ENCODE data around the gene TEX10.
A peak's percentile ranks its signal among the peaks of the same experiment; 100 is the strongest.
"Not testable (repeated sequence)": the region's sequence is repeated elsewhere in the genome, so short reads cannot be mapped to it uniquely, and the experiment has no call there.

The TEX10 gene

DNA sequence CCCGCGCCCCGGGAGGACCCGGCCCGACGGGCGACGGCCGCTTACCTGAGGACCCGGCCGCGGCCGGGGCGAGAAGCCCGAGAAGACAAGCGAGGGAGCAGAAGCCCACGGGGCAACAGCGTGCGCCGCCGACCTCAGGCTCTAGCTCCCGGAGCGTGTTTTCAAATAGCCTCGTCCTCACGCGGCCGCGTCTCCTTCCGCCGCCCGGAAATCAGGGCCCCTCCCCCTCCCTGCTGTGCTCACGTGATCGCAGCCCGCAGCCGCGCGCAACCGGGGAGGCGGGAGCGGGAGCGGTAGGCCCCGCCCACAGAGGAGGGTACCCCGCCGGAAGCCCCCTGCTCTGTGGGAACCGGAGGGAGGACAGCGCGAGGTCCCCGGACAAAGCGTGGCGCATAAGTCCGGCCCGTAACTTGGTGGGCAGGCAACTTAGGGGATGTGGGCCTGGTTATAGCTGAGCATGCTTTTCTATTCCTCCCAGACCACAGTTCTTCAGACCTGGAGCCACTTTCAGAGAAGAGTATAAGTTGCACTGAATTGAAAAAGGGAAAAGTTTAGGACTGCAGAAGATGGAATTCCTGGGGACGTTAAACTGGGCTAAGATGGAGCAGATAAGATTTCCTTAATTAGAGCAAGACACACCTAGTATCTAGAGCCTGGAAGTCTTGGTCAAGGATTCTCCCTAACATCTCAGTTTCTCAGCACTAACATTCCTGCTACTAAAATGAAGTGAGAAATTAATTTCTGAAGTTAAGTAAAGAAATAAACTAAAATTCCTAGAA is at the start of gene TEX10:
Gene TEX10 (minus strand): TSS at position 216 of the 779 bp plus-strand sequence. CDS start 3,579 bp downstream, outside the sequence.
- peak; percentile 88 for DNase-seq

DNA sequence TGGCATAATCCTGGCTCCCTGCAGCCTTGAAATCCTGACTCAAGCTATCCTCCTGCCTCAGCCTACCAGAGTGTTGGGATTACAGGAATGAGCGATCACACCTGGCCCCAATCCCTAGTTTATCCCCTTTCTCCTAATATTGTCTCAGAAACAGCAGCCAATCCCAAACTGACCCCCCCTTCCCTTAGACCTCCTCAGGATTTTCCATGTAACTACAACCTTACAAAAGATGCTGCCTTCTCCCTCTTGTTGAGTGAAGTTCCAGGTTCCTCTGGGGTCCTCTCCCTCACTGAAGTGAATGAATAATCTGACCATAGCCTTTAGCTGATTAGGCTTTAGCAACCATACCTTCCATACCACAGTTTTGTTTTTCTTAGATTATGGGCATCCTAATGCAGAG is 48.3 kb upstream of the TEX10 start:
- no peak for DNase-seq

DNA sequence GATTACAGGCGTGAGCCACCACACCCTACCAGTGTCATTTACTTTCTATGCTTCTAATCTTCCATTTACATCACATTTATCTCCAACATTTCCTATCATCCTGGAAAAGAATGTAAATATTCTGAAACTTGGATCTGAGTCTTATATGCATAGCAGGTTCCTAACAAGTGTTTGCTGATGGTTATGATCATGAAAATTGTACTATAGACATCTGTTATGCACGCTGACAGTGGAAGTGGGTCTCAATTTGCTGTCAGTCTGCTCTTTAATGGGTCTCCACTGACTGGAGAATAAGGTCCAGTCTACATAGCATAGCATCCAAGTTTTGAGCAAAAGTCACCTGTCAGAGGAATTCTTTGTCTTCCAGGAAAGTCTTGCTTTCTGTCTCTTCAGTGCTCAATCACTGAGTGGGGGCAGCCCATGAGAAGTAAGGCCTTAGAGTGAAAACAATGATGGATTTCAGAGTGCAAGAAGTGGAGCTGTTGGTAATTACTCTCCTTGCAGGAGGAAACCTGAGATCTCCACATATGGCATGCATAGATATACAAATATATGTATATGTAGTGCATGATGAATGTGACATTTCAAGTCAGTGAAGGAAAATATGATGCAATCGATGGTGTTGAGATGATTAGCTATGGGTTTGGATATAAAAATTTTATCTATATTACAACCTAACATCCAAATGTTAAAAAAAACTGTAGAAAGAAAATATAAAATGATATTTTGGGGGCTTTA is 45.0 kb upstream of the TEX10 start:
- no peak for DNase-seq

DNA sequence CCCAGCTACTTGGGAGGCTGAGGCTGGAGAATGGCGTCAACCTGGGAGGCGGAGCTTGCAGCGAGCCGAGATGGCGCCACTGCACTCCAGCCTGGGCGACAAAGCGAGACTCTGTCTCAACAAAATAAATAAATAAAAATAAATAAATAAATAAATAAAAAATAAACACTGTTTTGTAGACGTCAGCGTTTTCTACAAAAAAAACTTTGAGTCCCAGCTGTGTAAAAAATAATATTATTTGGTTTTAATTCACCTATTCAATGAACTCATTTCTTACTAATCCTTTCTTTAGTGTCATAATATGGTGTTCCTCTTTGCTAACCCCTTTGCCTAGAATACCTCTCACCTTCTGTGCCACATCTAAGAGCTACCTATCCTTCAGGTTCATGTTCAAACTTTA is 44.0 kb upstream of the TEX10 start:
- DNase-seq, result no peak

DNA sequence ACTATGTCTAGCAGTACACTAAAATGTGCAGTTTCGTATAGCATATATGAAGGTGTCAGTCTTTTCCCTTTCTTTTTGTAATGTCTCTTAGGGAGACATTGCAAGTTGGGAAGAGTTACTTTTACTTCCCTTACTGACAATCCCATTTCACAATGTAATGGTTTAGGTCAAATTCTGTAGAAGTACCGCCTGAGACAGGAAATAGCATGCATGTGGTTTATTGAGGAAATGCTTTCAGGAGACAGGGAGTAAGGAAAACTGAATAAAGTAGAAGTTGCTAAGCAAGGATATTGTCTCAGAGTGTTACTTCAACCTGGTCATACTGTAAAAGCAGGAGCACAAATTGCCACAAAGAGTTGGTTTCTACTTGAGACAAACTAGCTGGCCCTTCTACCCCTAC is 42.1 kb upstream of the TEX10 start:
- DNase-seq, result no peak

DNA sequence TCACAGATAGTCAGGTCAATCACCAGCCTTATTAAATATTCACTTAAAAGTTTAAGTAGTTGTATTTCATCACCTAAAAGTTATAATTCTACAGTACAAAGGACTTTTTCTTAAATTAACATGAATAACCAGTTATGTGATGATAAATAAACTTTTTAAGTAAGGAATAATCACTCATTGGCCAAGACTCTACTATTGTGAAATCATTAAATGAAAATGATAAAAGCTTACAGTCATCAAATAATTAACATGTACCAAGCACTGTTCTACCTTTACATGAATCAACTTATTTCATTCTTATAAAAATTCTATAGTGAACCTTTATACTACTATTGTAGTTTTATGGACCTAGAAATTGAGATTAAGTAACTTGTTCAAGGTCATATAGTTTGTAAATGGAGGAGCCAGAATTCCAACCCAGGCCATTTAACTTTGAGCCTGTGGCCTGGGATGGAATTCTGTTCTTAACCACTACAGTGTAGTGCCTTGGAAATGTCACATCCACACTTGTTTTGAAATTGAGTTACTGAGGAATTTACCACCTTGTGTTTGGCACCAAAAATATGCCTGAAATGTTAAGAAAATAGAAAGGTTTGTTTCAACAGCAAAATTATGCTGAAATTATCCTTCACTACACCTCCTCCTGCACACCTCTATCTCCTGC is 41.4 kb upstream of the TEX10 start:
- no peak for DNase-seq

DNA sequence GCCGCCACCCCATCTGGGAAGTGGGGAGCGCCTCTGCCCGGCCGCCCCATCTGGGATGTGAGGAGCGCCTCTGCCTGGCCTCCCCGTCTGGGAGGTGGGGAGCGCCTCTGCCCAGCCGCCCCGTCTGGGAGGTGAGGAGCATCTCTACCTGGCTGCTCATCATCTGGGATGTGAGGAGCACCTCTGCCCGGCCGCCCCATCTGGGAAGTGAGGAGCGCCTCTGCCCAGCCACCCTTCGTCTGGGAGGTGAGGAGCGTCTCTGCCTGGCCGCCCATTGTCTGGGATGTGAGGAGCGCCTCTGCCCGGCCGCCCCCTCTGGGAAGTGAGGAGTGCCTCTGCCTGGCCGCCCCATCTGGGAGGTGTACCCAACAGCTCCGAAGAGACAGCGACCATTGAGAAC is 40.2 kb upstream of the TEX10 start:
- DNase-seq, result not testable (repeated sequence)

DNA sequence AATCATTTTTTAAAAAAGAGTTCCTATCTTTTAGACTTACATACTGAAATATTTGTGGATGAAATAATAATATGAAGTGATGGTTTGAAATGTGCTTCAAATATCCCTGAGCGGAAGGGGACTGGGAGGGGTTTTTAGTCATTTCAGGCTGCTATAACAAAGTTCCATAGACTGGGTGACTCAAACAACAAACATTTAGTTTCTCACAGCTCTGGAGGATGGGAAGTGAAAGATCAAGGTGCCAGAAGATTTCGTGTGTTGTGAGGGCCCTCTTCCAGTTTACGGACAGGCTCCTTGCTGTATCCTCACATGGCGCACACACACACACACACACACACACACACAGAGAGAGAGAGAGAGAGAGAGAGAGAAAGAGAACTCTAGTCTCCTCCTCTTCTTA is 27.1 kb upstream of the TEX10 start:
- DNase-seq, result no peak

DNA sequence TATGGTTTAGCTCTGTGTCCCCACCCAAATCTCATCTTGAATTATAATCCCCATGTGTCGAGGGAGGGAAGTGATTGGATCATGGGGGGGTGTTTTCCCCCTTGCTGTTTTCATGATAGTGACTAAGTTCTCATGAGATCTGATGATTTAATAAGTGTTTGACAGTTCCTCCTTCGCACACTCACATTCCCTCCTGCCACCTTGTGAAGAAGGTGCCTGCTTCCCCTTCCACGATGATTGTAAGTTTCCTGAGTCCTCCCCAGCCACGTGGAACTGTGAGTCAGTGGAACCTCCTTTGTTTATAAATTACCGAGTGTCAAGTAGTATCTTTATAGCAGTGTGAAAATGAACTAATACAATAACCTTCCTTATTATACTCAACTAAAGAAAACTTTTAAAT is 24.3 kb upstream of the TEX10 start:
- DNase-seq, result no peak

DNA sequence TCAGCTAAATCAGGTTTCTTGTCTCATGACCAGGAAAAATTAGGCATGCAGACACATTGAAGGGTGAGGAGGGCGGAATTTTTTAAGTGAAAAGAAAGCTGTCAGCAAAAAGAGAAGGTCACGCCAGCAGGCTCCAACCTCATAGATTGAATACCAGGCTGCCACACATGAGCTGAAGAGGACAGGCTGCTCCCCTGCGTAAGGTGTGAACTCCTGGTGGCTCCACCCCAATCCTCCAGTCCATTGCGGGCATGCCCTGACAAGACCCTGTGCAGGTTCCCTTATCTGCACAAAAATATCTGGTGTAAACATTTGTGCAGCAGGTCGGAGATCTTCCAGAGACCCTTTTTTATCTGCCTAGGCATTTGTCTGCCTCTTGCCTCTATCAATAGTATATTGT is 22.9 kb upstream of the TEX10 start:
- DNase-seq, result no peak

DNA sequence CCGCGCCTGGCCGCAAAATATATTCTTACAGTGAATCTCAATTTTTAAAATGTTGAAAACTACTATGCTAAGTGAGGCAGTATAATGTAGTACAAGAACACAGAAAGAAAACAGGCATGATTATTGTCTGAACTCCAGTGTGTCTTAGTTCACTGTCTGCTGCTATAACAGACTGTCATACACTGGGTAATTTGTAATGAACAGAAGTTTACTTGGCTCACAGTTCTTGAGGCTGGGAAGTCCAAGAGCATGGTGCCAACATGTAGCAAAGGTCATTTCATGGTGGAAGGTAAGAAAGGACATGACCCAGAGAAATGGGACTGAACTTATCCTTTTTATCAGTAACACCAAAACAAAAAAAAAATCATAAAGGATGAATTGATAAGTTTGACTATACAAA is 19.9 kb upstream of the TEX10 start:
- DNase-seq, result no peak

DNA sequence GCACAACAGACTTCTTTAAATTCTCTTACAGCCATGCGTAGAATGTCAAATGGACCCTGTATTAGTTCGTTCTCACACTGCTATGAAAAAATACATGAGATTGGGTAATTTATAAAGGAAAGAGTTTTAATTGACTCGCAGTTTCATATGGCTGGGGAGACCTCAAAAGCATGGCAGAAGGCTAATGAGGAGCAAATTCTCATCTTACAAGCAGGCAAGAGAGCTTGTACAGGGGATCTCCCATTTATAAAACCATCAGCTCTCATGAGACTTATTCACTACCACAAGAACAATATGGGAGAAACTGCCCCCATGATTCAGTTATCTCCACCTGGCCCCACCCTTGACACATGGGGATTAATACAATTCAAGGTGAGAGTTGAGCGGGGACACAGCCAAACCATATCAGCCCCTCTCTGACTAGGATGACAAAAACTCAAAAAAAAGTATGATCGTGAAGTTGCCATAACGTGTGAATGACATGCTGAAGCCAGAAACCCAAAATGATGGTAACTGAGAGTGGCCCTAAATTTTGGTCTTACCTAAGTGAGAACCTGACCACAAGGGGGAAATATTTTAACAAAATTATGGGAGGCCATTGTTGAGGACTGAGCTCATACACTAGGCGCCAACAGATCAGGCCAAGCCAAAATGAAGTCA is 17.5 kb upstream of the TEX10 start:
- DNase-seq, result no peak

DNA sequence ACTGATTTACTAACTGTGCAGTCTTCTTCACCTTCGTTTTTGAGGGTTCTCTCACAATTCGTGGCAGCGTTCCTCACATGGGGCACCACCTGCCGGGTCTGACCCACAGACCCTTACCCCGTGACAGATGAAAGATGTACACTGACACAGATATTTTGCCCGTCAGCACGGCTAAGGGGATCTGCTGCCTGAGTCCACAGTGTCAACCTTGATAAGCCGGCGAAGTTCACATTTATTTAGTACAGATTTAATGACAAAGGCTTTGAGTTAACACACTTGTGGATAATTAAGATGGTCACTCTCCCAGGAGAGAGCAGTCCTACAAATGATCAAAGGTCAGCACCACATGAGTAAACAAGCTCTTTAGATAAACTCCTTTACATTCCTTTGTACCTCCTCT is 15.9 kb upstream of the TEX10 start:
- no peak for DNase-seq

DNA sequence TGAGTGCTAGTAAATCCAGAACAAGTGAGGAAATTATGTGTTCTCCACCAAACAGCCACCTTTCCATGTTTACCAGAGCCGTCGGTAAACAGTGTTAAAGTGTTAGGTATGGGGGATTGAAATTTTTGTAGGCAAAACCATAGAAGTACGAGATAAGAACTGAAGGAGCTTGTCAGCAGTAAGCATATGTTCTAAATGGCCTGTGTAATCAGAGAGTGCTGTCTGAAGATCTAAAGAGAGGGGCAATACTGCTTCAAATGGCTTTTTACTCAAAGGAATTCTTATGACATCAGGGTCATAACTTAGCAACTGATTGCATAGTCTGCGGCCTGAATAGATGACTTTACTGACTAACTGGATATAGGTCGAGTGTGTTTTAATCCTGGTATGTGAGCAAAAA is 13.4 kb upstream of the TEX10 start:
- DNase-seq, result no peak

DNA sequence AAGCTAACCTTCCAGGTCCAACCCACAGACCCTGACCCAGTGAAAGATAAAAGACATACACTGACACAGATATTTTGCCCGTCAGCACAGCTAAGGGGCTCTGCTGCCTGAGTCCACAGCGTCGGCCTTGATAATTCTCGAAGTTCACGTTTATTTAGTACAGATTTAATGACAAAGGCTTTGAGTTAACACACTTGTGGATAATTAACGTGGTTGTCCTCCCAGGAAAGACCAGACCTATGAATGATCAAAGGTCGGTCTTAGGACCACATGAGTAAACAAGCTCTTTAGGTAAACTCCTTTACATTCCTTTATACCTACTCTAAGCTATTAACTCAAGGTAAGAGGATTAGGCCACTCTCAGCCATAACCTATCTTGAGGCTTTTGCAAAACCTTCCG is 11.3 kb upstream of the TEX10 start:
- DNase-seq, result no peak

DNA sequence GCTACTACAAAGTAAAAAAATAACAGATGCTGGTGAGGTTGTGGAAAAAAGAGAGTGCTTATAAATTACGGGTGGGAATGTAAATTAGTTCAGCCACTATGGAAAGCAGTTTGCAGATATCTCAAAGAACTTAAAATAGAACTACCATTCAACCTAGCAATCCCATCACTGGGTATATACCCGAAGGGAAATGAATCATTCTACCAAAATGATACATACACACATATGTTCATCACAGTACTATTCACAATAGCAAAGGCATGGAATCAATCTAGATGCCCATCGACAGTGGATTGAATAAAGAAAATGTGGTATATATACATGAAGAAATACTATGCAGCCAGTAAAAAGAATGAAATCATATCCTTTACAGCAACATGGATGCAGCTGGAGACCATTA is 6.3 kb upstream of the TEX10 start:
- no peak for DNase-seq

DNA sequence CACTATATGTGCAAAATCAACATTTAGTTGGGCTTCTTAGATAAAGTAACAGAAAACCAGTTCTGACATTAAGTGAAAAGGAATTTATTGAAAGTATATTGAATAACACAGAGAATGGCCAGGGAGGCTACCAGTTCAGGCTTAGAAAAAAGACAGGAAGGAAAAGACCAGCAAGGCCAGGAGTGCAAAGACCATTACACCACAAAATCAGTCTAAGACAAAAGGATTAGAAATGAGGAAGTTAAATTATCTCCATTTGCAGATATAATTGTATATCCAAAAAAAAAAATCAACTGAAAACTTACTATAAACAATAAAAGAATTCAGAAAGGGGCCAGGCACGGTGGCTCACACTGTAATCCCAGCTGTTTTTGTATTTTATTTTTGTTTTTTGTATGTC is 4.8 kb upstream of the TEX10 start:
- no peak for DNase-seq

DNA sequence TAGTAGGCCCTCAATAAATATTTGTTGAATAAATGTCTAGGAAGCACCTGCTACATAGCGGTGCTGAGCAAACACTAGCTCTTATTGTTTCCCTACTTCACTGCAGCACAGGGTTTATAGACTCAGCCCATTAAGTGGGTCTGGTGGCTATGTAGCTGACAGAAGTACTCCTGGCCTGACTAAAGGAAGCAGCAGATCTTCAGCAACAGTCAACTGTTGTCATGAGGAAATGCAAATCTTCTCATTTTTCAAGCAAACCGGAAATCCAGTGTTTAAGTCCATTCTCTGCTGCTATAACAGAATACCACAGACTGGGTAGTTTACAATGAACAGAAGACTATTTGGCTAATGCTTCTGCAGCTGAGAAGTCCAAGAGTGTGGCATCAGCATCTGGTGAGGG is 2.8 kb upstream of the TEX10 start:
- no peak for DNase-seq

DNA sequence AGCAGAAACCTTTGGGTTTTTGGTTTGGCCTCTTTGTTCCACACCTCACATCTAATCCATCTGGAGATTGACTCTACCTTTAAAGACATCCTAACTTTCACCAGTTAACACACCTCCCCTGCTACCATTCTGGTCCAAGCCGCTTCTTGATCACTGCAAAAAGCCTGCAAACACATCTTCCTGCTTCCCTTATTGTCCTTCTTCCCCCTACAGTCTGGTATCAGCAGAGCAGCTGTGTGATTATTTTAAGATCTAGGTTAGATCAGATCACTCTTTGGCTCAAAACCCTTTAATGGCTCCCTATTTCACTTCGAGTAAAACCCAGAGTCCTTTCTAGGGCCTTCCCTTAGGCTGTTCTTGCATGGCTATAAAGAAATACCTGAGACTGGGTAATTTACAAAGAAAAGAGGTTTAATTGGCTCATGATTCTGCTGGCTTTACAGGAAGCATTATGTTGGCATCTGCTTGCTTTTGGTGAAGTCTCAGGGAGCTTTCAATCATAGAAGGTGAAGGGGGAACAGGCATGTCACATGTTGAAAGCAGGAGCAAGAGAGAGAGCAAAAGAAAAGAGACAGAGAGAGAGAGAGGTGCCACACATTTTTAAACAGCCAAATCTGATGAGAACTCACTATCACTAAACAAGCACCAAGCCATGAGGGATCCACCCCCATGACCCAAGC is 1.5 kb upstream of the TEX10 start:
- no peak for DNase-seq

DNA sequence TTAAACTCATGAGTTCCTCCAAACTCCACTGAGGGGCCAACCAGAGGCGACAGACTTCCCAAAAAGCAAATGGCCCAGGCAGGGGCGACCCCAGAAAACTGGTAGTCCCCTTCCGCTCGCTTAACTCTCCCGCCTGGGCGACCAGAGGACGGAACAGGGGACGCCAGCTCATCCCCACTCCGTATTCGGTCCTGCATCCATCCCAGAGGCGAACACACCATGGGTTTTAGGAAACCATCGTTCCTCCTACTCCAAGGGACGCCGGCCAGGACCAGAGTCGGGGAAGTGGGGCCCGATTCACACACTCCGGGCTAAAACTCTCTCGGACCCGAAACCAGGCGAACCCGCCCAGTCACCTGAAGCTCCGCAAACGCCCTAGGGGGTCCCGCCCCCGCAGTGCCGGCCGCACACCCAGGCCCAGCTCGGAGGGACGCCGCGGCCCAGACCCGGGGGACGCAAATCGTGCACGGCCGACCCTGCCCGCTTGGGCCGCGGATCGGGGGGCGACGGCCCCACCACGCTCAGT is 478 bp downstream of the TEX10 start:
- peak; percentile 28 for DNase-seq

DNA sequence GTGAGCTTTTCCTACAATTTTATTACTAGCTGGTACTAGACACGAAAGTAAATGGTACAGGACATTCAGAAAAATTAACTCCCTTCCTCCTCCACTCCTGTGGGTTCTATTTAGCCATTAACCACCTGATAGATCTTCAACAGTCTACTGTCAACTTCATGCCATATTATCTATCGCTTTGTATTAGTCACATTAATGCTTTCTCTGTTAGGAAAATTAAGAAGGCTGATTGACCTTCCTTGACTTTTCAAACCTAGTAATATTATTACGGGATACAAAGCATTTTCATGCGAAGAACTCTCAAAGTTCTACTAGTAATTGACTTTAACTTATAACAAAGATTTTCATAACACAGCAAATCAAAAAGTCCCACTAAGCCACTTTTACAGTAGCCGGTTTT is 1.2 kb downstream of the TEX10 start:
- DNase-seq, result no peak

DNA sequence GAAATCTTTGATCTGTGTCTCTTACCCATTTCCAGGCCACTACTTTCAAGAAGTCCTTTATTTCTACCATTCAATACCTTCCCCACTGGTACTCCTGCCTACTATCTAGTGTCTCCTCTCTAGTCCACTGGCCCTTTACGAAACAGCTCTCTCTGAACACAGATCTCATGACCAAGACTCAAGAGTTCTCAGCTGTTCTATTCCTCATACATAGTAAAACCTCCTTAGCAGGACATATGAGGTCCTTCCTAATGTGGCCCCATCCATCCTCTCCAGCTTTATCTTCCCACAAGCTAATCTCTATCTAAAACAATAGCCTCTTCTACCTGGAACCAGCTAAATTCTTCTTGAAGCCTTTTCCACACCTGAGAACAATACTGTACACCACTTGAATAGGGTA is 2.6 kb downstream of the TEX10 start:
- DNase-seq, result no peak

DNA sequence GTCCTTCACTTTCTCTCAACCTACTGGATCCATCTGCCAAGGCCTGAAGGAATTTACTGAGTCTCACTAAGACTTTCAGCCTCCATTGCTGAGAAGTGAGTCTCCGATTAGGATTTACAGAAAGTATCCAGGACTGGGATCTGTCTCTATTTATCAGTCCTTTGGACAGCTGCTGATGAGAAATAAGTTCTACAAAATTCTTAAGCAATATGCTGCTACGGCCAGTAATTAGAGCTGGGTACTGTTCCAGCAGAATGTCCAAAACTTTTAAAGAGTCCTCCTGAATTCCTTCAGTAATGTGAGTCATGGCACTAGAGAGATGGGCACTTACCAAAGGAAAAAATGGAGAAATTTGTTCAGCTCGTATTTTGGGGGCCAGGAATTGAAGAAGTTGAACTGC is 5.9 kb downstream of the TEX10 start:
- no peak for DNase-seq

Measured in activated naive CD4-positive, alpha-beta T cell treated with Interleukin-2 at 50 U/mL for 16 hours (primary cell).